Prostate gland (tissue), 2 donors: Measurements from ENCODE around the gene ANKS1B.
"Not testable (repeated sequence)": the region's sequence is repeated elsewhere in the genome, so short reads cannot be mapped to it uniquely, and the experiment has no call there.

Source experiments
- POLR2A ChIP-seq: fragments of 450-650 bp; IDR thresholded peaks from one replicate; pipeline ENCODE4 v1.6.1; 2016; ENCODE audit warnings: antibody characterized with exemption, mild to moderate bottlenecking
- POLR2AphosphoS5 ChIP-seq: sonication (generic); formaldehyde crosslinking; IDR thresholded peaks from one replicate; pipeline ENCODE4 v1.6.1; 2017; ENCODE audit warnings: antibody characterized with exemption
- TF ChIP-seq, protein P1 (sequence below), 4 experiments: fragments of 200-600 bp in 2 of 4; fragments of 450-650 bp in 2 of 4; sonication (generic) in 2 of 4; IDR thresholded peaks; 1 replicate in 3 of 4; 2 replicates in 1 of 4; pipeline ENCODE4 v1.5.1; 2016 to 2019; ENCODE audit warnings: antibody characterized with exemption in 4 of 4, mild to moderate bottlenecking in 2 of 4, moderate library complexity in 2 of 4

DNA sequence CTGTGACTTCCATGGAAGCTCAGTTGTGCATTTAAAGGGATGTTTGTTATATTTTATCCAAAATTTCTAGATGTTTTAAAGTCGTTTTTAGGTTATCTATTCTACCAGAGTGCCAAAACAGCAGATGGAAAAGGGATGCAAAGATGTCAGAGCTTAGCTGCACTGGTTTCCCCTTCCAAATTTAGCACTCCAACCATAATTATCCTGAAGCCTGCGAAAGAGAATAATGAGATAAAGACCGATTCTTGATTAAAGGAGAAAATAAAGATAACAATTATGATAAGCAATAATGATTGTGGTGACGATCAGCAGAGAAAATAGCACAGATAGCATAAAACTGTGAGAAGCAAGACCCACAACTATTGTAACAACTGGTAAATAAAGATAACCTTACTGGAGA is 186.8 kb downstream of the ANKS1B start:
- TF ChIP-seq POLR2A, POLR2AphosphoS5: not testable (repeated sequence)
- TF ChIP-seq, protein P1, sequence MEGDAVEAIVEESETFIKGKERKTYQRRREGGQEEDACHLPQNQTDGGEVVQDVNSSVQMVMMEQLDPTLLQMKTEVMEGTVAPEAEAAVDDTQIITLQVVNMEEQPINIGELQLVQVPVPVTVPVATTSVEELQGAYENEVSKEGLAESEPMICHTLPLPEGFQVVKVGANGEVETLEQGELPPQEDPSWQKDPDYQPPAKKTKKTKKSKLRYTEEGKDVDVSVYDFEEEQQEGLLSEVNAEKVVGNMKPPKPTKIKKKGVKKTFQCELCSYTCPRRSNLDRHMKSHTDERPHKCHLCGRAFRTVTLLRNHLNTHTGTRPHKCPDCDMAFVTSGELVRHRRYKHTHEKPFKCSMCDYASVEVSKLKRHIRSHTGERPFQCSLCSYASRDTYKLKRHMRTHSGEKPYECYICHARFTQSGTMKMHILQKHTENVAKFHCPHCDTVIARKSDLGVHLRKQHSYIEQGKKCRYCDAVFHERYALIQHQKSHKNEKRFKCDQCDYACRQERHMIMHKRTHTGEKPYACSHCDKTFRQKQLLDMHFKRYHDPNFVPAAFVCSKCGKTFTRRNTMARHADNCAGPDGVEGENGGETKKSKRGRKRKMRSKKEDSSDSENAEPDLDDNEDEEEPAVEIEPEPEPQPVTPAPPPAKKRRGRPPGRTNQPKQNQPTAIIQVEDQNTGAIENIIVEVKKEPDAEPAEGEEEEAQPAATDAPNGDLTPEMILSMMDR (IDR thresholded peaks at IDR 0.05) = not testable (repeated sequence)
